ENCODE measurements around the gene IDH3A.
"Not testable (repeated sequence)": the region's sequence is repeated elsewhere in the genome, so short reads cannot be mapped to it uniquely, and the experiment has no call there.

Gene IDH3A

DNA sequence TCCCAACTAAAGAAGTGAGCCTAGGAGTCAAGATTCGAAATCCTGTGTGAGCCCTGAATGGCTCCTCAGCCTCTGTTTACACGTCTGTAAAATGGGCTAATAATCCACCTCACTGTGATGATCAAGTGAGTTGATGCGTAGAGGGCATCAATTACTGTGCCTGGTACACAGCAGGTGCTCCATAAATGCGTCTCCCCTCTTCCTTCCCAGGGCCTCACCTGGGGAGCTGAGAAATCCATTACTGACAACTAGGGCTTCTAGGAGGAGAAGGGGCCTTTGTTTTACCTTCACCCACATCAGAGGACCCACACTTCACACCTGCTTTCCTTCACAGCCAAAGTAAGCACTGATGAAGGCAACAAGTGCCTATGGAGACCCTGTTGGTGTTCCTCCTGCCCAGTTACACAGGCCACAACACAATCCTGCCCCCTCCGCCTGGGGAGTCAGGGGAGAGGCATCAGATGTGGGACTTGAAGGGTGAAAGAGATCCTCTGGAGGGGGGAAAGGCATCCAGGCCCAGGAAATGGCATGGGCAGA, 19.3 kb upstream of the IDH3A start:
- no peak for DNase-seq

DNA sequence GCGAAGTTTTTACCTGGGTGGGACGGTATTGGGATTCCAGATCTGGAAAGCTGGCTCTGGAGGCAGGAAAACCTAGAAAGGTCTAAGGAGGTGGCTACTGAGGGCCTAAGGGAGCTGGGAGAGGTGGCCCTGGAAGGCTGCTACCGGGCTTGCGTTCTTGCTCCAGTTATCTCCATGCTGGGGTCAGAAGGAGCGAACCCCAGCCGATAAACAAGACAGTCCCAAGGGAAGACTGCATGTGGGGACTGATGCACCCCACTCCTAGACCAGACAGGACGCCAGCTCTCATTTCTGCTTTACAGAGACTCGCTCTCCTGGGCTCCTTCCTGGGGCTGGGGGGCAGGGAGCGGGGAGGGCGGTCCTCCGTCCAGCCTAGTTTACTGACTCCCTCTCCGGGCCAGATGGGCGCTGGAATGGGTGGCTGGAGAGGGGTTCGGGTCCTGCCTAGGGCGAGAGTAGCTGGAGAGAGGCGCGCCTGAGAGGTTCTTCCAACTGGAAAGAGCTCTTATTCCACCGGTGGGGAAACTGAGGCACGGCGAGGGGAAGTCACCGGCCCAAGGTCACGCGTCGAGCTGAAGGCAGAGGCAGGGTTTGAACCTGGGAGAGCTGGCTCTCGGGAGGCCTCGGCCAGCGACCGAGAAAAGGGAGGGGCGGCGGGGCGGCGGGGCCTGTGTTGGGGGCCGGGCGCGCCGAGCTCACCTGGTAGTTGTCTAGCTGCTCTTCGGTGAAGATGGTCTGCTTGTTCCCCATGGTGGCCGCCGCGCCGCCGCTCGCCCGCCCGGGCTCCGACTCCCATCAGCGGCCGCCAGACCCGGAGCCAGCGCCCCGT, 18.5 kb upstream of the IDH3A start:
- DNase-seq = no peak

DNA sequence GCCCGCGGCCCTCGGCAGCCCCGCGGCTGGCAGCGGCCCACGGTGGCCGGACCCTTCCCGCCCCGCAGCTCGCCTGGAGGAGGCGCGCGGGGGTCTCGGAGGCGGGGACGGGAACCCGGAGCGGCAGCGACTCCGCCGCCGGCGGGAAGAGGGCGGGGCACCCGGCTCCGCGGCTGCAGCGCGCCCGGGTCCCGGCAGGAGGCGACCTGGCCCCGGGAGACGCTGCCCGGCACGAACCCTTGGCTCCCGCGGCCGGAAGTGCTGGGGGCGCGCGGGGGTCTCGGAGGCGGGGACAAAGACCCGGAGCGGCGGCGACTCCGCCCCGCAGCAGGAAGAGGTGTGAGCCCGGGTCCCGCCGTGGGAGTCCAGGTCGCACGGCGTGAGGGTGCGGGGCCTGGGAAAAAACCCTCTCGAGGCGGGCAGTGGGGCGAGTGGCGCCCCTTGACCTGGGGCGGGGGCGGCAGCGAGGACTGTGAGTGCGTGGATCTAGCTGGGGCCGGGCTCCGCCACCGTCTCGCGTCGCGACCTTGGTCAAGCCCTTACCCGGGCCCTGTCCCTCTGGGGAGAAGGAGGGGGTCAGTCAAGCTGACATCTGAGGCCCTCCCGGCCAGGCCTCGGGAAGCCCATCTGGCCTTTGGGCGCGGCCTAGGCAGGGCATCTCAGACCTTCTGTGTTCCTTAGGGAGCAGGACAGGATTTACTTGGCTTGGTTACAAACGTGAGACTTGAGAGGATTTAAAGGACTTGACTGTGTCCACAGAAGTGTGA, 17.7 kb upstream of the IDH3A start, which contains the start of gene CIB2:
Gene CIB2, minus strand, starts transcription at position 151 of the 767 bp plus-strand sequence. CDS start 230 bp downstream, outside the sequence.
- no peak for DNase-seq

DNA sequence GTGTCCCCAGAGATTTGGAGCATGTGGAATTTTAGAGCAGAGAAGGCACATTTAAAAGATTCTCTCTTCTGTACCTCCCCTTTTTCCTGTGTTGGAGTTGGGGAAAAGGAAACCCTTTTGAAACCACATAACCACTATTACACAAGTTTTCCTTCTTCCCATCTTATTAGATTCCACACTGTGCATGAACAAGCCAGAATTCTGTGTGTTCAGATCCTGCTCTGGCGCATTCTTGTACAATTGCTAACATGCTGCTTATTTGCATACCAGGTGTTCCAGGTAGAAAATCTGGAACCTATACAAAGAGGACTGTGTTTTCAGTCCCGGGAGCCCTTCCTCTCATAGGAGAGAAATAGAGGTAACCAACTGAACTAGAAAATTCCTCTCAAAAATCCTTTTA, 15.4 kb upstream of the IDH3A start:
- no peak for DNase-seq

DNA sequence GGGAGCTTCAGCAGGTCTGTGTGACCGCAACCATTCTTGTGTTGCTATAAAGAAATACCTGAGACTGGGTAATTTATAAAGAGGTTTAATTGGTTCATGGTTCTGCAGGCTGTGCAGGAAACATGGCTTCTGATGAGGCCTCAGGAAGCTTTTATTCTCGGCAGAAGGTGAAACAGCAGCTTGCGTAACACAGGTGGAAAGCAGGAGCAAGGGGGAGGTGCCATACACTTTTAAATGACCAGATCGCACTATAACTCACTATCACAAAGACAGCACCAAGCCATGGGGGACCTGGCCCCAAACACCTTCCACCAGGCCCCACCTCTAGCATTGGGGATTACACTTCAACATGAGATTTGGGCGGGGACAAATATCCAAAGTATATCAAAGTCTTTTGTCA, 9.6 kb upstream of the IDH3A start:
- no peak for DNase-seq

DNA sequence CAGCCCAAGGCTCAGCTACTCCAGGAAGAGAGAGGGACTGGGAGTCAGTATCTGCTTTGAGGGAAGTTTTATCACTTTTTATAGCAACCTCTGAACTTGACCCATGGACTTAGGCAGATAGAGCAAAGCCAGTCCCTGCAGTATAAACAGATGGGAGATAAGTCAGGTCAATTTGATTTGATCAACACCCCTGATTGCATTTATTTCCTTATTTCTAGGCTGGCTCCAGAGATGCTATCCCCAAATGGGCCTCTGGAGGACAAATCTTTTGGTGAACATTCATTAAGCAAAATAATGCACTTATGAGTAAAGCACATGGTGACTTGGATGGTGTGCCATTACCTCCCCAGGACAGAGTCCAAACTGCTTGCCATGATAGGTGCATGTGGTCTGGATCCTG, 8.9 kb upstream of the IDH3A start:
- DNase-seq = no peak

DNA sequence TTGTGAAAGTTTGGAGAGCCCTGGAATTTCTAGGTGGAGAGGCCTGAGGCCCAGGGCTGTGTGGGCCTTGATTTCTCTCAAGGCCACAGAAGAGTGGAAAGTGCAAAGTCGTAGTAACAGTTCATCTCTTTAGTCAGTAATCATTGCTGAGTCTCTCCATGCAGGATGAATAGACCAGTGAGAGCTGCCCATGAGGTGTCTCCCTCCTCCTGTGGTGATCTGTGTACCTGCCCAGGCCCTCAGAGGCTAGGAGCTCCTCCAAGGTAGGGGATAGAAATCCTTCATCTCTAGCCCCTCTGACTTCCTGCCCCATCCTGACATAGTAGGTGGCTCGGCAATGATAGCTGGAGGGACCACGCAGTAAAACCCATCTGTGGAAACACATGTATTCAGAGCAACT, 6.8 kb upstream of the IDH3A start:
- no peak for DNase-seq

DNA sequence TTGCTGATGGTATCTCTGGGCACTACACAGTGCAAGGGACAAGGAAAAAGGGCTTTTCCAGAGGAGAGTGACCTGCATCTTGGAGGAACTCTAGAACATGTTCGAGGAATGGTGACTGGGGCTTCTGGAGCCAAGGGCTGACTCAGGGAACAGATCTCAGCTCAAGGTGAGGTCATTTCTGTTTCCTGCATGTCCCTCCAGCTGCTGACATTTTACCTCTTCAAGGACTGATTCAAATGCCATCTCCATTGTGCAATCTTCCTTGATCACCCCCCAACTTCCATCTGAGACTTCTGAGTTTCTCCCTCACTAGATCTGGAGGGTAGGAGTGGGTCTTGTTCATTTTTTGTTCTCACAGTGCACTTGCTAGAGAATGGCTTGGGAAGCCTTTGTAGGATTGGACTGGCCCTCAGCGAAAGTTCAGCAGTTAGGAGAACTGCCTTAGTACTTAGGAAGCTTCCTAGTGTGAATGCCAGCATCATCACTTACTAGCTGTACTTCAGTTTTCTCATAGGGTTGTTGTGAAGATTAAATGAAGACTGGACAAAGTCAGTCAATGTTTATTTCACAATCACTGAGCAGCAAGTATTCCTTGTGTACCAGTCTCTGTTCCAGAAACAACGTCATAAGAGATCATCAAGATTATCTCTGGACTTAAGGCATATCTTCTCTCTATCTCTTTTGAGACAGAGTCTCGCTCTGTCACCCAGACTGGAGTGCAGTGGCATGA, 2.6 kb upstream of the IDH3A start:
- DNase-seq = no peak

DNA sequence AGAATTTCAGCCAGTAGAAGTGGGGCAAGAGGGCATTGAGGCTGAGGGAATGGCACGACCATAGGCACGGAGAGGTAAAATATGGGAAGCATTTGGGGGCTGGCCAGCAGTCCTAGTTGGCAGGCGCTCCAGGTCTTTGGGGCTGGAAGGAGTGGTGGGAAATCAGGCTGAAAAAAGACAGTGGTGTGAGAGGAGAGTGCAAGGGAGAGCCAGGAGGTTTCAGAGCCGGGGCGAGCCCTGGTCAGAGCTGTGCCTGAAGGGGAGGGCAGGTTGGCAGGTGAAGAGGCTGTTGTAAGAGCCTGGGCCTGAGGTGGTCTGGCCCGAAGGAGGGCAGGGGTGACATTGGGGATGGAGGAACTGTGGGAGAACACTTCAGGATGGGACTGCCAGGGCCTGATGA, 1.6 kb upstream of the IDH3A start:
- DNase-seq = no peak

DNA sequence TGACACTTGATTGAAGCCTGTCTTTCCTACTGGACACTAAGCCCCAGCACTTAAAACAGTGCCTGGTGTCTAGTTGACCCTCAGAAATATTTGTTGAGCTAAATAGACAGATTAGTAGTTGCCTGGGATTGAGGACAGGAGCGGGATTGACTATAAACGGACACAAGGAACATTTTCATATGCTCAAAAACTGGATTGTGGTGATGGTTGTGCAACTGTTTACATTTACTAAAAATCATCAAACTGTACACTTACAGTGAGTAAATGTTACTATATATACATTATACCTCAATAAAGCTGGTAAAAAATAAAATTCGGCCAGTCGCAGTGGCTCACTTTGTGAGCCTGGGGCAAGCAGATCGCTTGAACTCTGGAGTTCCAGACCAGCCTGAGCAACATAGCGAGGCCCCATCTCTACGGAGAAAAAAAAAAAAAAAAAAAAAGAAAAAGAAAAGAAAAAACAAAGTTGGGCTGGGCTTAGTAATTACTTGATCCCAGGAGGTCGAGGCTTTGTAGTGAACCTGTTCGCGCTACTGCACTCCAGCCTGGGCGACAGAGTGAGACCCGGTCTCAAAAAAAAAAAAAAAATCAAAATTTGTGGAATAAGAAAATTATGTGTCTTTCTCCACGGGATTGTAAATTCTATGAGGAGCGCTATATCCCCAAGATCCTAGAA, 632 bp upstream of the IDH3A start:
- no peak for DNase-seq

DNA sequence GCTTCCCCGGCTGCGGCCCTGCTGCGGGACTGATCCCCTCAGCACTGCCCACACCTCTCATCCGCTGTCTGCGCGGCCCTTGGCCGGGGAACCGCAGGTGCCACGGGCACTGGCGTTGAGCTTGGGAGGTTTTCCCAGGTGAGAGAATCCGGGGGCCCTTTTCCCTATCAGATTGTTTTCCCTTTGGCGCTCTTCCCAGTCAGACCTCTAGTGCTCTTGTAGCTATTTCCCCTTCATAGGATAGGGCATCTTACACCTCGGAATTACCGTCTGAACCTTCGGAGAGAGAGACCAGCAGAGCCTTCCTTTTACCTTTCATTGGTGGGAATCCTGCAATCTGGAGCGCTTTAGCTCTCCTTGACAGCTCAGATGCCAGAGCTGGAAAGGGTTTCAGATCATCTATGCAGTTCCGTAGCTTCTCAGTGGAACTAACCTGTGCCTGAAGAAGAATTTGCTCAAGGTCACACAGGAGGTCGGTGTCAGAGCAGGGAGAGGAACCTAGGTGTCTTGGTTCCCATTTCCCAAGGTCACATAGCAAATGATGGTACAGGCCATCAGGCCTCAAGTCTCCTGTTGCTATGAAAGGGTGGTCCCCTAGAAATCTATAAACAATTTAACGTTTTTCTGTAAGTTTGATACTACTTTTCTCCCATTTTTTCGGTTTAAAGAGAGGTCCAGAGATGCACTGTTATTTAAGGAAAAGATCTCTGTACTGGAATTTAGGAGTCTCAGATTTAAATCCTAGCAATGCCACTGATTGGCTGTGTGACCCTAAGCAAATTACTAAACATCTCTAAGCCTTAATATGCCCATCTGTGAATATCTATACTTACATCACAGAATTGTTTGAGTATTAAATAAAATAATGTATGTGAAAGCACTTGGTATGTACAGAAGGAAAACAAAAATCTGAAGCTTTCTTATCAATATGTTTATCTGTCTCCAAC, 916 bp downstream of the IDH3A start:
- peak; percentile 30 for DNase-seq

DNA sequence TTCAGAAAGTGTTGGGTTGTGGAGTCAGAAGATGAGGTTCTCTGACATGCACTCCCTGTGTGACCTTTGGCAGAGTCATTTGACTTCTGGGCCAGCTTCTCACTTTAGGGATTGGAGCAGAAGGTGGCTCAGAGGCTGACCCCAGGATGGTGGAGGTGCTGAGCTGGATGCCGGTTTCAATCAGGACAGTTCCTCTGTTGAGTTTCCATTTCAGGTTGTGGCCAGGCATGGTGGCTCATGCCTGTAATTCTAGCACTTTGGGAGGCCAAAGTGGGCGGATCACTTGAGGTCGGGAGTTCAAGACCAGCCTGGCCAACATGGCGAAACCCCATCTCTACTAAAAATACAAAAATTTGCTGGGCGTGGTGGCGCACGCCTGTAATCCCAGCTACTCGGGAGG, 1.9 kb downstream of the IDH3A start:
- DNase-seq = not testable (repeated sequence)

DNA sequence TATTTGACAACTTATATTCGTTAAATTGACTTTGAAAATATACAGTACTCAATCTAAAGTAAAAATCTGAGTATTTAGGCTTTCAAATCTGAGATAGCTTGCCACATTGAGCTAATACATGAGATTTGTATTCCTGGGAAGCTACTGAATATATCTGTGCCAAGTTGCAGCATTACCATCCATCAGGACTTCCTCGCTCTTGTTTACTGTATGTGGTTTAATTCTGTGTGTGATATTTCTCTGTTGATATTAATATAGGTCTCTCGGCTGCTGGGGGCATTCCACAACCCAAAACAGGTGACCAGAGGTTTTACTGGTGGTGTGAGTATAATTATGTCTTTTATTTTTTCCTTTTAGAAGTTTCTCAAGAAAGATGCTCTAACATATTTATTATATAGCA, 5.8 kb downstream of the IDH3A start:
- DNase-seq = no peak

DNA sequence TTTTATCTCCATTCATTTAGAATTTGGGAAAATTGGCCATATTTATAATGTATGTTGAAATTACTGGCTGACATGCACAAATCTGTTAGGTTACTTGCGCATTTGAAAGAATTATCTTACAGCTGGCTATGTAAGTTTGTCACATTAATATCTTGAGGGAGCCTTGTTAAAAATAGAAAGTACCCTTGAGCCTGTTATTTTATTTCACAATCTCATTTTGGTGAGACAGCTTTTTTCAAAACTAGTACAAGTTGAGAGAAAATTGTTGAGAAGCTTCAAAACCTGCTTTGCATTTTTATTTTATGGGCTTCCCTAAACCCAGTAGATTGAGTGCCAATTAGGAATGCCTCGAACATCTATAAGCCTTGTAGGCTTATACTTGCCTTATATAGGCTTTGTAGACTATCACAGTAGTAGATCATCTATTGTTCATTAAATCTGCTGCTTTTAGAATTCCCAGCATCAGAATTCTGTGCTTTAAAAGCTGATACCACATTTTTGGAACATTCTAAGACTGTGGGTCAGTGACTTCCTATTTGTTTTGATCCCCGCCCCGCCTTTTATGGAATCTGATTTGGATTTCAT, 6.3 kb downstream of the IDH3A start:
- no peak for DNase-seq

DNA sequence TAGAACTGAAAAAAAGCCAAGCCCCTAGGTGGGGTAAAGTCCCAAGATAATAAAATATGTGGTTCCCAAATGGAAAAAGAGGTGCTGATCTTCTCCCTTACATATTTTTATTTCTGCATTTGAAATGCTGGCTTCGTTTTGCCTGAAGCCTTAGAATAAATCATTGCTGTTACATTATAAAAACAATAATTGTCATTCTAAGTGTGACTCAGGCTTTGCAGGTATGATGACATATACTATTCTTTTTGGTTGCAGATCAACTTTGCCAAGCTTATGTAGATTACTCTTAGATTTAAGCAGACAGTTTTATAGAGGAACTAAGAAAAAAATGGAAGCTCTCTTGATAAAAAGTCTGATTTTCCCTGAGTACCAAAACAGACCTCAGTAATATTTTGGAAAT, 7.5 kb downstream of the IDH3A start:
- DNase-seq = no peak

DNA sequence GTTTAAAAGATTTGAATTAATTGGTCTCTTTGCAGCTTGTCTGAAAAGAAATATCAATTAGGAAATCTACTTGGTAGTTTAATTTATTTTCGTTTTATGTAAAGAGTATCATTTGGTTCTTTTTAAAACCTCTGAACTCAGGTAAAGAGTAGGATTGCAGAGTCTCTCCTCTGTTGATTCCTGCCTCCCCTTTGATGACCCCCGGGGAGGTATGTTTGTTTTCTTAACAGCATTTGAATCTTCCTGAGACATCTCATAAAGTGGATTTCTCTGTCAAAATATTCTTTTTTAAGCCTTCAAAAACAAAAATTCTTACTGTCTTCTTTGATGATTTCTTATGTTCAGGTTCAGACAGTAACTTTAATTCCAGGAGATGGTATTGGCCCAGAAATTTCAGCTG, 8.0 kb downstream of the IDH3A start:
- DNase-seq = no peak

DNA sequence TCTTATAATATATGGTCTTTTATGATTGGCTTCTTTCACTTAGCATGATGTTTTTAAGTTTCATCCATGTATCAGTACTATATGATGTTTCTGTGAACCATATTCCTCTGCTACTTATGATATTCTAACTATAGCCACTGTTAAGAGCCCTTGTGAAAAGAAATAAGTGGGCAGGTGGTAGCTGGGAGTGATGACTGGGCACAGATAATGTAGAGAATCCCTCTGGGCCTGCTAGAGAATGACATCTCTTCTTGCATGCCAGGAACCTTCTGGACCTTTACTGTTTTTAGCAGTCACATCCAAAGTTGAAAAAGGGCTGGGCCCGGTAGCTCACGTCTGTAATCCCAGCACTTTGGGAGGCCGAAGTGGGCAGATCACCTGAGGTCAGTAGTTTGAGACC, 10.2 kb downstream of the IDH3A start:
- no peak for DNase-seq

DNA sequence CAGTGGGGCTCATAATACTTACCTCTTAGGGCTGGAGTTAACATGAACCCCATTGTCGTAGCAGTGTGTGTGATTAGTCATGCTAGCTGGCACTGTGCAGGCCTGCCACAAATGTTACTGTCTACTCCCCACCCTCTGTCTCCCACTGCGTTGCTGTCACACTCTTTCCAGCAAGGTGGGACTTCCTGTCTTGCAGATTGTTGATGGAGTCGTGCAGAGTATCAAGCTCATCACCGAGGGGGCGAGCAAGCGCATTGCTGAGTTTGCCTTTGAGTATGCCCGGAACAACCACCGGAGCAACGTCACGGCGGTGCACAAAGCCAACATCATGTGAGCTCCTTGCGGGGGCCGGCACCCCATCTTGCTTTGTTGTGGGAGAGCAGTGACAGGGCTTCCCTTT, 12.9 kb downstream of the IDH3A start:
- DNase-seq = no peak

DNA sequence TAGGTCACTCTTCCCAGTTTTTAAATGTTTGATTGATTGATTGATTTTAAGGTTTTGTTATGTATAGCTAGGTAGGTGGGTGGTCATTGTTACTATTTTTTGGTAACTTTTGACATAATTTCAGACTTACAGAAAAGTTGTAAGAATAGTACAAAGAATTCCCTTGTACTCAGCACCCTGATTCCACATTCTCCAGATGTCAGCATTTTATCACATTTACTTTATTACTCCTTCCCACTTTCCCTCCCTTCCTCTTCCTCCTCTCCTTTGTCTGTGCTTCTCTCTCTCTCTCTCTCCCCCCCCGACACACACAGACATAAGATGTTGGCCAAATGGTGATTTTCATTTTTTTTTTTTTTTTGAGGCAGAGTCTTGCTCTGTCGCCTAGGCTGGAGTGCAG, 14.8 kb downstream of the IDH3A start:
- DNase-seq = no peak

DNA sequence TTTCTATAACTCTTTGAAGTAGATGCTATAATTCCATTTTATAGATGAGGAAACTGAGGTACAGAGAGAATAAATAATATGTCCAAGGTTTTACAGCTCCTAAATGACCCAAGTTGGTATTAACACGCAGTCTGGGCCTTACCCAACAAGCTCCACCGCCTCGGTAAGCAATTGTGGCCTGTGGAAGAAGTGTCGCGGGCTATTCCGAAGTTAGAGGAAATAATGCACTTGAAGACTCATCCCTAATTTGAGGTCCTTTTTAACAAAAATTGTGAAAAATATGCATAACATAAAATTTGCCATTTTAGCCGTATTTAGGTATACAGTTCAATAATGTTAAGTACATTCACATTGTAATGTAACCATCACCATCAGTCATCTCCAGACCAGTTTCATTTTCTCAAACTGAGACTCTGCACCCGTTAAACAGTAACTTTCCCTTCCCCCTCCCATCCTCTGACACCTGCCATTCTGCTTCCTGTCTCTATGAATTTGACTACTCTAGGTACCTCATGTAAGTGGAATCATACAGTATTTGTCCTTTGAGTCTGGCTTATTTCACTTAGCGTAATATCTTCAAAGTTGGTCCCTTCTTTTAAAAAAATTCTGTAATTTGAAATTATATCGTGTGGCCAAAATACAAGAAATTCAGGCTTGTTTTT, 18.2 kb downstream of the IDH3A start:
- no peak for DNase-seq

DNA sequence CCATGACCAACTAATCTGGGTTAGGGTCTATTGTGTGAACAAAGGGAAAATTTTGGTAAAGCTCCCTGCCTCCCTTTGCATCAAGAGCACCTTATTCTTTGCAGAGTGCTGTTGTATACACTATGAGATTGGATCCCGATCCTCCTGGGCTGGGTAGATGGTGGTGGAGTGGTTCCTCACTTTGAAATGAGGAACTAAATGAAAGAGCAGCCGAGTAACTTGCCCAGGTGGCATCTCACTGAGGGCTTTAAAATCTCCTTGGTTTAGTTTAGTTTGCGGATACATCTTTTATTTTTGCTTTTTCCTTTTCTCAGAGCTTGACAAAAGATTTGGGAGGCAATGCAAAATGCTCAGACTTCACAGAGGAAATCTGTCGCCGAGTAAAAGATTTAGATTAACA, 19.4 kb downstream of the IDH3A start:
- DNase-seq = no peak
